GM06990 (cell line): ENCODE data around the gene KIF4B.

Source experiments
- DNase-seq: peaks from one replicate; pipeline ENCODE4 v3.0.0-alpha.2; 2011; ENCODE audit not compliant: insufficient read length; ENCODE audit errors: extremely low read depth
- H3K27me3 ChIP-seq: replicated peaks from 2 replicates; pipeline ENCODE4 v1.6.0; 2011; ENCODE audit warnings: low read length; ENCODE audit not compliant: control insufficient read depth, insufficient read depth
- H3K36me3 ChIP-seq: 2 replicates; pipeline ENCODE4 v1.5.1; 2011; ENCODE audit warnings: low read length; ENCODE audit not compliant: control insufficient read depth, insufficient read depth
- H3K4me3 ChIP-seq: replicated peaks from 2 replicates; pipeline ENCODE4 v1.5.1; 2011; ENCODE audit warnings: low read depth, mild to moderate bottlenecking, control low read depth, low read length
- TF ChIP-seq, protein P1 (sequence below): IDR thresholded peaks from 2 replicates; pipeline ENCODE4 v1.5.1; 2011; ENCODE audit warnings: low read length, control low read depth, mild to moderate bottlenecking, inconsistent platforms; ENCODE audit not compliant: insufficient read depth, poor library complexity, severe bottlenecking

The KIF4B gene

DNA sequence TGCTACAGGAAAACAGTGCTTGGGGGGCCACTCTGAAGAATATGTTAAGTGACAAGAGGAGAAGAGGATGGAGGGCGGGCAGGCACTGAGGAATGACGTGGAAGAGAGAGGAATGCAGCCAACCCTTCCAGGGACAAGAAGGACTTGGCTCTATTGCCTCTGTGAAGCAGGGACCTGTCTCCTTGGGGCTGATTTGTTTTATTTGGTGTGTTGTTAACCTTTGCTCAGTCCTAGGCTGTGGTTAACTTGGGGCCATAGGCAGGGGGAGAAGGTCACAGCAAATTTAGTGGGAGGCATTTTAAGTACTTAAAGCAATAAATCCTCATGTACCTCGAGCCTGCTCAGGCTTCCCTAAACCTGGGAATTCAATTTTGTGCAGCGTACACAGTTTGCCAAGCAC, 39.9 kb downstream of the KIF4B start:
- no peak for DNase-seq
- TF ChIP-seq, protein P1, sequence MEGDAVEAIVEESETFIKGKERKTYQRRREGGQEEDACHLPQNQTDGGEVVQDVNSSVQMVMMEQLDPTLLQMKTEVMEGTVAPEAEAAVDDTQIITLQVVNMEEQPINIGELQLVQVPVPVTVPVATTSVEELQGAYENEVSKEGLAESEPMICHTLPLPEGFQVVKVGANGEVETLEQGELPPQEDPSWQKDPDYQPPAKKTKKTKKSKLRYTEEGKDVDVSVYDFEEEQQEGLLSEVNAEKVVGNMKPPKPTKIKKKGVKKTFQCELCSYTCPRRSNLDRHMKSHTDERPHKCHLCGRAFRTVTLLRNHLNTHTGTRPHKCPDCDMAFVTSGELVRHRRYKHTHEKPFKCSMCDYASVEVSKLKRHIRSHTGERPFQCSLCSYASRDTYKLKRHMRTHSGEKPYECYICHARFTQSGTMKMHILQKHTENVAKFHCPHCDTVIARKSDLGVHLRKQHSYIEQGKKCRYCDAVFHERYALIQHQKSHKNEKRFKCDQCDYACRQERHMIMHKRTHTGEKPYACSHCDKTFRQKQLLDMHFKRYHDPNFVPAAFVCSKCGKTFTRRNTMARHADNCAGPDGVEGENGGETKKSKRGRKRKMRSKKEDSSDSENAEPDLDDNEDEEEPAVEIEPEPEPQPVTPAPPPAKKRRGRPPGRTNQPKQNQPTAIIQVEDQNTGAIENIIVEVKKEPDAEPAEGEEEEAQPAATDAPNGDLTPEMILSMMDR = no peak
- Histone ChIP-seq H3K36me3 (no peaks in the 10 kb centered on the region), H3K27me3 (no peaks in the 10 kb centered on the region), H3K4me3 (no peak overlapping the region)

DNA sequence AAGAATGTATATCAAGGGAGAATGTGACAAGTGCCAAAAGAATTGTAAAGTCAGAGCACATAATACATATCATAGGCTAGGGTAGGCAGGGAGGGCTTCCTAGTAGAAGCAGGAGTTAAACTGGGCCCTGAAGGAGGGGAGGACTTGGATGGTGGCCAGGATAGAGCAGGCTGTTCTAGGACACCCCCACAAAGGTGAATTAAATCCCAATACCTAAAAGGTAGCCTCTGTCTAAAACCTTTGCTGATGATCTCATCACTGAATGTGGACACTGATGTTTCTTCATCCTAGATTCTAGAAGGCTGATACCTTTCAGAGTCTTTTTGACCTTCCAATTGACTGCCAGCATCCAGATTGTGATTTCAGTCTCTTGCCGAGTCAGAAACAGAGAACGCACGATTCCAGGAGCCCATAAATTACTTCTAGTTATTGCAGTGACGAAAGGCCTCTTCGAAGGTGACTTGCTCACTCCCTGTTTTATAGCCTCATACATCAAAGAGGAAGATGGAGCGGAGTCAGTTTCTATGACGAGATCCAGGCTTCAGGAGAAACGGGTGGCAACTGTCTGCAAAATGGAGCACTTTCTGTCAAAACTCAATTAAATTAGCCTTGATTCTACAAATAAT, 43.2 kb downstream of the KIF4B start:
- H3K27me3 ChIP-seq = no peaks in the 10 kb centered on the region
- TF ChIP-seq, protein P1 = no peak
- DNase-seq = no peak
- H3K36me3 ChIP-seq = no peaks in the 10 kb centered on the region
- H3K4me3 ChIP-seq = no peak overlapping the region

DNA sequence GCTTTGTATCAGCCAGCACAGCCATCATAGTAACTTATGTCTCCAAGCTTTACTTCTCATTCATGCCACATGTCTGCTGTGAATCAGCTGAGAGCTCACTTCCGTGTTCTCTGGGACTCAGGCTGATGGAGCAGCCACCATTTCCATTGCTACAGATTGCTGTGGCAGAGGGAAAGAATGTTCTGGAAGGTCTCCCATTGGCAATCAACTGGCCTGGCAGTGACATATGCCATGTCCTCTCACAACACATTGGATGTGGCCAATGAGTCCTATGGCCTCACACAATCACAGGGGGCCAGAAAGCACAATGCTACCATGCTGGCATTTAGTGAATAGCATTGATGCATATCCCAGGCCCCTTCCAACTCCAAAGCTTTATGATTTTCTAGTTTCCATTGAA, 44.1 kb downstream of the KIF4B start:
- no peak for DNase-seq
- TF ChIP-seq, protein P1 = no peak
- Histone ChIP-seq H3K4me3 (no peak overlapping the region), H3K27me3 (no peaks in the 10 kb centered on the region), H3K36me3 (no peaks in the 10 kb centered on the region)

DNA sequence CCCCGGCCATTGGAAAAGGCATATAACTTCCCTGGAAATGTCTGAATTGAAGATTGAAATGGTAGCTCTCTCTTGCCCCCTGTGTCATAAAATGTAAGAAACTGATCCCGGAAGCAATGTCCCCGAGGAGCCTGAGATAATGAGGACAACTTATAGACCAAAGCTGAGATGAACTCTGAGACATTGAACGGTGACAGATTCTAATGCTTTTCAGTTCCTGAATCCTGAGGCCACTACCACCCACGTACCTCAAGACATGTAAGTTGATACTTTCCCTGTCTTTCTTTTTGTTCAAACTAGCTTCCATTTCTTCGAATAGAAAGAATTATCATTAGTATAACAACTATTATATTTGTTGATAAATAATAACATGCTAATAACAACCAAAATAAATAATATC, 51.0 kb downstream of the KIF4B start:
- DNase-seq = no peak
- TF ChIP-seq, protein P1 = no peak
- Histone ChIP-seq H3K36me3 (no peaks in the 10 kb centered on the region), H3K27me3 (no peaks in the 10 kb centered on the region), H3K4me3 (no peak overlapping the region)

DNA sequence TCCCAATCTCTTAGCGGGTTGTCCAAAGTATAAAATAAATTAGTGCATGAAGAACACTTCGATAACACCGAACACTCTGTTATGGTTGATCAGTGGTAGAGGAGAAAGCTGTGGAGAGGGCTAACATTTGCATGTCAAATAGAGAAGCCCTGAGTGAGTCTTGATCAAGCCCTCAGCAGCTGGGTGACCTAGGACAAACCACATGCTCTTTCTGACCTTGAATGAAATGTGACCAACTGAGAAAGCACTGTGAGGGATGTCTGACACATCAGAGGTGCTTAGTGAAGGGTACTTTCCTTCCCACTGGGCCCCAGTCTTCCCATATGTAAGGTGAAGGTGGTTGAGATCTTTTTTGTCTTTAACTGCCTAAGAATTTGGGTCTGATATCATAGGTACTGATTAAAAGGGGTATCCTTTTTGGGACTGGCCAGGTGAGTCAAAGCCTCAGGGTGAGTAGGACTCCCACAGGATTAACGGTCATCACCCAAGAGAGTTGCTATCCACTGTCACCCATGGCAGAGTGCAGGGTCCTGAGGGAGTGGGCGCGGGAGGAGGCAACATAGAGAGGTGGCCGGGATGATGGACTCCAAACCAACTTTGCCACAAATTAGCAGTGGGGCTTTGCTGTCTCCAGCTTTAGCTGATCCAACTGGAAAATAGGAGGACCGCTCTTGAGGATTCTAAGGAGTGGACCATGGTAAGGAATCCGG, 53.5 kb downstream of the KIF4B start:
- Histone ChIP-seq H3K4me3 (no peak overlapping the region), H3K36me3 (no peaks in the 10 kb centered on the region), H3K27me3 (peaks cover 1% of the 10 kb centered on the region; the same call in 1 of the 2 replicates)
- TF ChIP-seq, protein P1 = no peak
- no peak for DNase-seq
